DOHH2 (cell line): Measurements from ENCODE around the gene ABHD1.

ENCODE experiments used
- H3F3A ChIP-seq: fragments of 200-600 bp; sonication (generic), shearing (Covaris generic); 2 replicates; pipeline ENCODE4 v1.6.0; 2016; ENCODE audit warnings: antibody characterized with exemption, mild to moderate bottlenecking; ENCODE audit not compliant: control insufficient read depth, insufficient read depth
- H3K27ac ChIP-seq: fragments of 200-600 bp; sonication (generic); 2 replicates; pipeline ENCODE4 v1.5.1; 2014; ENCODE audit warnings: low read depth, mild to moderate bottlenecking, low read length, moderate library complexity
- H3K27me3 ChIP-seq: fragments of 200-600 bp; sonication (generic); 2 replicates; pipeline ENCODE4 v1.6.1; 2014; ENCODE audit warnings: mild to moderate bottlenecking, low read length, mixed read lengths; ENCODE audit not compliant: control insufficient read depth
- H3K36me3 ChIP-seq: fragments of 200-600 bp; sonication (generic); 2 replicates; pipeline ENCODE4 v1.6.1; 2014; ENCODE audit warnings: mild to moderate bottlenecking, low read length, moderate library complexity, mixed read lengths; ENCODE audit not compliant: control insufficient read depth
- H3K4me1 ChIP-seq: fragments of 200-600 bp; sonication (generic); 2 replicates; pipeline ENCODE4 v1.6.1; 2014; ENCODE audit warnings: mild to moderate bottlenecking, low read length, mixed read lengths; ENCODE audit not compliant: control insufficient read depth
- H3K4me2 ChIP-seq: fragments of 200-600 bp; sonication (generic); 2 replicates; pipeline ENCODE4 v1.6.0; 2014; ENCODE audit warnings: mild to moderate bottlenecking, low read length, moderate library complexity
- H3K4me3 ChIP-seq: fragments of 200-600 bp; sonication (generic); 2 replicates; pipeline ENCODE4 v1.5.1; 2014; ENCODE audit warnings: mild to moderate bottlenecking, low read length, mixed read lengths
- H3K79me2 ChIP-seq: fragments of 200-600 bp; sonication (generic); 2 replicates; pipeline ENCODE4 v1.6.1; 2014; ENCODE audit warnings: mild to moderate bottlenecking, low read length, mixed read lengths; ENCODE audit not compliant: control insufficient read depth
- H3K9me2 ChIP-seq: fragments of 200-600 bp; sonication (generic); replicated peaks from 2 replicates; pipeline ENCODE4 v1.6.1; 2014; ENCODE audit warnings: mild to moderate bottlenecking, low read length, mixed read lengths; ENCODE audit not compliant: control insufficient read depth
- H3K9me3 ChIP-seq: fragments of 200-600 bp; sonication (generic); 2 replicates; pipeline ENCODE4 v1.6.1; 2014; ENCODE audit warnings: antibody characterized with exemption, low read length, mixed read lengths; ENCODE audit not compliant: control insufficient read depth, insufficient read depth
- H4K20me1 ChIP-seq: fragments of 200-600 bp; sonication (generic); 2 replicates; pipeline ENCODE4 v1.6.0; 2014; ENCODE audit warnings: low read depth, mild to moderate bottlenecking, antibody characterized with exemption, low read length, moderate library complexity; ENCODE audit not compliant: control insufficient read depth, insufficient read depth
- EZH2phosphoT487 ChIP-seq: fragments of 200-600 bp; sonication (generic); IDR thresholded peaks from 2 replicates; pipeline ENCODE4 v1.6.1; 2017; ENCODE audit warnings: borderline replicate concordance, mild to moderate bottlenecking, antibody characterized with exemption, low read length, moderate library complexity, mixed read lengths
- TF ChIP-seq, protein P1 (sequence below): fragments of 200-600 bp; sonication (generic); IDR thresholded peaks from one replicate; pipeline ENCODE4 v1.5.1; 2014; ENCODE audit warnings: antibody characterized with exemption, mild to moderate bottlenecking, low read depth, low read length; ENCODE audit not compliant: poor library complexity, severe bottlenecking

ABHD1 gene

DNA sequence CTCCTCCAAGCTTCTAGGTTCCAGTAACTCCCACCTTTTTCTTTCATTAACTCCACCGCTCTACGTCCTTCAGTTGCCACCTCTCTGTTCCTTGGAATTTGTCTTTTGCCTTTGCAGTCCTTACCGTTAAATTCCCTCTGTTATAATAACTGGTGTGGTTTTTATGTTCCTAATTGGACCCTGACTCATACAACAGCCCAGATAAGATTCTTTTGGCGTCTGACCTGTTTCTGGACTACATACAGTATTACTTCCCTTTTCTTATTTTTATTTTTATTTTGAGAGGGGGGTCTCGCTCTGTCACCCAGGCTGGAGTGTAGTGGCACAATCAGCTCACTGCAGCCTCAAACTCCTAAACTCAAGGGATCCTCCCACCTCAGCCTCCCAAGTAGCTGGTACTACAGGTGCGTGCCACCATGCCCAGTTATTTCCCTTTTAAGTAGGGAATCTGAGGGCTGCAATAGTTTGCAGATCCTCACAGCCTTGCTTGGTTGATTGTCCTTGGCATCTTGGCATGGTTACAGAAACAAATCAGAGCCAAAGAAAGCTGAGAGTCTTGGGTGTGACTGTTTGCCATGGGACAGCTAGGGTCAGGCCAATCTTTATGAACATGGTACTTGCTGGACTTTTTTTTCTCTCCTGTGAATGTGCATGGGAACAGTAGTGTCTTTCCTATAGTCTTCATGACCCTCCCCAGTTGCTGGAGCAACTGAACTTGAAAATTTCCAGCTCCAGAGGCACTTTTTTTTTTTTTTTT, 47.1 kb downstream of the ABHD1 start:
- no peaks in the 10 kb centered on the region for H4K20me1 ChIP-seq
- H3K27me3 ChIP-seq = no peaks in the 10 kb centered on the region
- H3K36me3 ChIP-seq = no peaks in the 10 kb centered on the region
- H3K4me3 ChIP-seq = peak overlapping the region; percentile 73
- H3K4me1 ChIP-seq = peaks cover 37% of the 10 kb centered on the region
- H3K79me2 ChIP-seq = no peaks in the 10 kb centered on the region
- H3F3A ChIP-seq = no peaks in the 10 kb centered on the region; the same call in 1 of the 2 replicates
- H3K9me2 ChIP-seq = no peaks in the 10 kb centered on the region
- no peak for TF ChIP-seq EZH2phosphoT487
- TF ChIP-seq, protein P1, sequence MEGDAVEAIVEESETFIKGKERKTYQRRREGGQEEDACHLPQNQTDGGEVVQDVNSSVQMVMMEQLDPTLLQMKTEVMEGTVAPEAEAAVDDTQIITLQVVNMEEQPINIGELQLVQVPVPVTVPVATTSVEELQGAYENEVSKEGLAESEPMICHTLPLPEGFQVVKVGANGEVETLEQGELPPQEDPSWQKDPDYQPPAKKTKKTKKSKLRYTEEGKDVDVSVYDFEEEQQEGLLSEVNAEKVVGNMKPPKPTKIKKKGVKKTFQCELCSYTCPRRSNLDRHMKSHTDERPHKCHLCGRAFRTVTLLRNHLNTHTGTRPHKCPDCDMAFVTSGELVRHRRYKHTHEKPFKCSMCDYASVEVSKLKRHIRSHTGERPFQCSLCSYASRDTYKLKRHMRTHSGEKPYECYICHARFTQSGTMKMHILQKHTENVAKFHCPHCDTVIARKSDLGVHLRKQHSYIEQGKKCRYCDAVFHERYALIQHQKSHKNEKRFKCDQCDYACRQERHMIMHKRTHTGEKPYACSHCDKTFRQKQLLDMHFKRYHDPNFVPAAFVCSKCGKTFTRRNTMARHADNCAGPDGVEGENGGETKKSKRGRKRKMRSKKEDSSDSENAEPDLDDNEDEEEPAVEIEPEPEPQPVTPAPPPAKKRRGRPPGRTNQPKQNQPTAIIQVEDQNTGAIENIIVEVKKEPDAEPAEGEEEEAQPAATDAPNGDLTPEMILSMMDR = no peak
- H3K27ac ChIP-seq = no peak overlapping the region
- peak overlapping the region; percentile 92 for H3K4me2 ChIP-seq
- H3K9me3 ChIP-seq = no peaks in the 10 kb centered on the region

DNA sequence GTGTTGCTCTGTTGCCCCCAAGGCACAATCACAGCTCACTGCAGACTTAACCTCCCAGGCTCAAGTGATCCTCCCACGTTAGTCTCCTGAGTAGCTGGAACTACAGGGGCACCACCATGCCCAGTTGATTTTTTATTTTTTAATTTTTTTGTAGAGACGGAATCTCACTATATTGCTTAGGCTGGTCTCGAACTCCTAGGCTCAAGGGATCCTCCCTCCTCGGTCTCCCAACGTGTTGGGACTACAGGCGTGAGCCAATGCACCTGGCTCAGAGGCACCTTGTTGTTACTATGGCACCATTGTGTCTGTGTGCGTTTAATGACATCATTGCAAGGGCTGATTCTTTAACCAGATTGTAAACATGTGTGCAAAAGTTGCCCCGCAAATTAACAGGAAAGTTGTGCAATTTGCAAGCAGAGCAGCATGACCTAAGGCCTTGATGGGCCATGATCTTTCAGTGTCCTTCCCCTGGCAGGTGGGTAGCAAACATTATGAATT, 47.8 kb downstream of the ABHD1 start:
- TF ChIP-seq, protein P1 = no peak
- TF ChIP-seq EZH2phosphoT487 = no peak
- Histone ChIP-seq H3K4me1 (peaks cover 41% of the 10 kb centered on the region), H3K27me3 (no peaks in the 10 kb centered on the region)

DNA sequence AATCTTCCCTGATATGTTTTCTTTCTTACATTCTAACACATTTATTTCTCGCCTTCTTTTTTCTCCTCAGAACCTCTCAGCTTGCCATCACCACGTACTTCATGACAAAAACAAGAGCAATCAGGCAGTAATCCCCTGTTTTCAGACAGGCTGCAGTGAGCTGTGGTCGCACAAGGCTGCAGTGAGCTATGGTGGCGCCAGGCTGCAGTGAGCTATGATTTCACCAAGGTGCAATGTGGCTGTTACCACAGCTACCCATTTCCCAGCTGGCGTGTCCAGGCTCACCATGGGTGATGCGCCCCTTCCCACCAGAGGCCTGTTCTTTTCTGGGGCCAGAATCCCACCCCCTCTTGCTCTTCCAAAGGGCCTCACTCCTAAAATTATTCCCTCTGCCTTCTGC, 51.0 kb downstream of the ABHD1 start:
- Histone ChIP-seq H4K20me1 (no peaks in the 10 kb centered on the region), H3K4me1 (peaks cover 59% of the 10 kb centered on the region)

More for the DNA sequence above, 47.8 kb downstream of the ABHD1 start:
- Histone ChIP-seq H3K36me3 (no peaks in the 10 kb centered on the region), H3K9me3 (no peaks in the 10 kb centered on the region), H3K4me2 (no peak overlapping the region), H3K79me2 (no peaks in the 10 kb centered on the region), H3K27ac (no peak overlapping the region), H3K9me2 (no peaks in the 10 kb centered on the region), H3K4me3 (no peak overlapping the region), H4K20me1 (no peaks in the 10 kb centered on the region), H3F3A (no peaks in the 10 kb centered on the region; the same call in 1 of the 2 replicates)

More for the DNA sequence above, 51.0 kb downstream of the ABHD1 start:
- no peaks in the 10 kb centered on the region for H3K36me3 ChIP-seq
- H3K4me2 ChIP-seq = no peak overlapping the region
- H3F3A ChIP-seq = no peaks in the 10 kb centered on the region; the same call in 1 of the 2 replicates
- no peak overlapping the region for H3K4me3 ChIP-seq
- TF ChIP-seq, protein P1 = no peak
- no peak for TF ChIP-seq EZH2phosphoT487
- H3K79me2 ChIP-seq = no peaks in the 10 kb centered on the region
- no peaks in the 10 kb centered on the region for H3K9me3 ChIP-seq
- H3K9me2 ChIP-seq = no peaks in the 10 kb centered on the region
- no peaks in the 10 kb centered on the region for H3K27me3 ChIP-seq
- H3K27ac ChIP-seq = no peak overlapping the region
